ENCODE measurements around the gene DZIP1. TPM values are rescaled to one million over a fixed set of nuclear protein-coding genes. Genes with fewer than 3 reads are reported as not detected.

The DZIP1 gene
- total RNA-seq, 1 experiment from 2014 or later = 0.17 TPM

GRCh38 chr13:95676762-95677563, 32.5 kb upstream of the DZIP1 start, which contains the start of gene DNAJC3 (continued):
- TF ChIP-seq REST (IDR thresholded peaks at IDR 0.05; ENCODE audit: low read depth) (no peak), EZH2 (IDR thresholded peaks at IDR 0.05) (no peak)

- Histone ChIP-seq H3K27me3 (ENCODE audit: insufficient read depth, low read length) (no peaks in the 10 kb centered on the region), H3K4me2 (ENCODE audit: low read length) (peak overlapping the region; percentile 79), H3K4me1 (ENCODE audit: control insufficient read depth in 1 of 2, insufficient read depth in 2 of 2, low read length in 2 of 2) (peaks cover 0 to 16% of the 10 kb centered on the region in 2 experiments; a peak in 2 of 4 replicates), H3K36me3 (ENCODE audit: control insufficient read depth in 1 of 2, insufficient read depth in 2 of 2, low read length in 2 of 2) (no peaks in the 10 kb centered on the region), H3K9me3 (ENCODE audit: control insufficient read depth in 1 of 2, insufficient read depth in 1 of 2, low read depth in 1 of 2, low read length in 2 of 2) (no peaks in the 10 kb centered on the region), H3K27ac (ENCODE audit: low read depth, low read length) (peak overlapping the region; percentile 86), H3K4me3 (replicated peaks in 1 of 2; ENCODE audit: low read depth in 1 of 2, low read length in 2 of 2) (peak overlapping the region; percentile 71 to 84), H4K20me1 (ENCODE audit: insufficient read depth) (no peaks in the 10 kb centered on the region; the same call in 1 of the 2 replicates), H3K79me2 (ENCODE audit: insufficient read depth, low read length) (peaks cover 39% of the 10 kb centered on the region), H3K9me2 (ENCODE audit: insufficient read depth) (no peaks in the 10 kb centered on the region), H3K9ac (ENCODE audit: low read length) (peak overlapping the region; percentile 81), H2AFZ (ENCODE audit: low read depth, low read length, poor library complexity, severe bottlenecking) (peak overlapping the region; percentile 71)
- TSS peak; percentile 72 for BruUV-seq (replicated peaks)
- CTCF ChIA-PET = interaction anchor here (0.8 to 1.3 kb wide), 3 partner anchors 14 to 52 kb away, joined by 4 to 8 read pairs (median 4); no protein-coding TSS in a partner anchor
- ATAC-seq (peak; percentile 33), DNase-seq (ENCODE audit: low read depth, low spot score) (peak; percentile 22)
- intact Hi-C loops (cut with micrococcal nuclease) = no loop called here
- TF ChIP-seq JUND (IDR thresholded peaks at IDR 0.05) (no peak), CTCF (IDR thresholded peaks at IDR 0.05 in 2 of 3, conservative IDR thresholded peaks at IDR 0.05 in 1 of 3; ENCODE audit: borderline replicate concordance in 1 of 3, insufficient read depth in 1 of 3, low read depth in 2 of 3, low read length in 2 of 3) (no peak), ZNF274 (IDR thresholded peaks at IDR 0.05; ENCODE audit: low read depth, low read length) (no peak), CBX3 (IDR thresholded peaks at IDR 0.05; ENCODE audit: low read depth) (0 out of 2 replicates have a peak, but pooled peaks have one; percentile 37), SRF (IDR thresholded peaks at IDR 0.05; ENCODE audit: low read depth) (no peak), CEBPB (IDR thresholded peaks at IDR 0.05; ENCODE audit: low read depth) (0 out of 2 replicates have a peak, but pooled peaks have one; percentile 19), RAD21 (IDR thresholded peaks at IDR 0.05; ENCODE audit: low read depth) (no peak), SP1 (IDR thresholded peaks at IDR 0.05; ENCODE audit: low read depth) (no peak), MAX (IDR thresholded peaks at IDR 0.05) (no peak), EGR1 (IDR thresholded peaks at IDR 0.05; ENCODE audit: low read depth) (no peak)
- RAD21 ChIA-PET (ENCODE audit: low non-redundant PET in 1 of 2, low total read pairs in 2 of 2, uncharacterized antibody in 2 of 2, unreplicated experiment in 2 of 2) = interaction anchor here in 1 of 2 experiments (0.9 kb wide), 1 partner anchor 15 kb away, joined by 3 read pairs; no protein-coding TSS in a partner anchor
- POLR2A ChIA-PET = interaction anchor here (0.6 to 1.2 kb wide), 6 partner anchors 9 to 404 kb away, joined by 3 to 4 read pairs (median 3); partner anchors contain the start of gene UGGT2
Measured at GRCh38 chr13:95676105-95676761, 31.7 kb upstream of the DZIP1 start.

All from HCT116 (cell line).